Stomach (tissue), 4 donors: ENCODE measurements around the gene CIAO3.

Source experiments
- POLR2A ChIP-seq, 4 donors: fragments of 450-650 bp; IDR thresholded peaks; one replicate each; pipeline ENCODE4 v1.6.1; 2016; ENCODE audit warnings: antibody characterized with exemption in 4 of 4, control low read depth in 2 of 4, mild to moderate bottlenecking in 1 of 4, moderate library complexity in 1 of 4
- TF ChIP-seq, protein P1 (sequence below), 7 experiments: fragments of 450-650 bp in 4 of 7; fragments of 200-600 bp in 3 of 7; sonication (generic) in 3 of 7; IDR thresholded peaks; one replicate each; pipeline ENCODE4 v1.5.1; 2016 to 2019; ENCODE audit warnings: antibody characterized with exemption in 7 of 7, control low read depth in 2 of 7, mild to moderate bottlenecking in 1 of 7

DNA sequence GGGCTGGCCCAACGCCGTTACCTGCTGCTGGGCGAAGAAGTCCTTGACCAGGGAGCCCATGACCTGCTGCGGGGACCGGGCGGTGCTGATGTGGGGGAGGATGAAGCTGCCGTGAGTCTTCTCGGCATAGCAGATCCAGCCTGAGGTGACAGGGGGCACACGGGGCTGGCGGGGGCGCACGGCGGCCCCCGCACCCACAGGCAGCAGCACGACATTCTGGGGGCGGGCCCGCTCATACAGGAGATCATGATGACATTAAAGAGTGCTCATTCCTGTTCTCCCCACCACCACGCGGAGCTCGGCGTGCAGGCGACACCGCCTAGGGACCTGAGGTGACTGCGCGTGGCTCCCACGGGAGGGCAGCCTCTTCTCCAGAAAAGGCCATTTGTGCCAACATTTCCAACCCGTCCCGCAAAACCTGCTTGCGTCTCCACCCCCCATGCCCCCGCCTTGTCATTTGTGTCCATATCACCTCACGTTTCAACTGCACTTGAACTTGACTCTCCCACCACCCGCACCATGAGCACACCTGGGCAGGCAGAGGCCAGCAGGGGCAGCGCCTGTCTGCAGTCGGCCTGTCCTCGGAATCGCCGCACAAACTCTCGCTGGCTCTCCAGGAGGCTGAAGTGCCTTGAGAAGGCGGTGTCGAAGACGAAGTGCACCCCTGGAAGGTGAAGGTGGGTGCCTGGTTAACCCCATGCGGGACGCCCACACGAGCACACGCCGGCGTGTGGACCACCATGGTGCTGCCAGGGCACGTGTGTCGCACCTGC is 6.4 kb downstream of the CIAO3 start:
- no peak for TF ChIP-seq POLR2A (IDR thresholded peaks at IDR 0.05)
- TF ChIP-seq, protein P1, sequence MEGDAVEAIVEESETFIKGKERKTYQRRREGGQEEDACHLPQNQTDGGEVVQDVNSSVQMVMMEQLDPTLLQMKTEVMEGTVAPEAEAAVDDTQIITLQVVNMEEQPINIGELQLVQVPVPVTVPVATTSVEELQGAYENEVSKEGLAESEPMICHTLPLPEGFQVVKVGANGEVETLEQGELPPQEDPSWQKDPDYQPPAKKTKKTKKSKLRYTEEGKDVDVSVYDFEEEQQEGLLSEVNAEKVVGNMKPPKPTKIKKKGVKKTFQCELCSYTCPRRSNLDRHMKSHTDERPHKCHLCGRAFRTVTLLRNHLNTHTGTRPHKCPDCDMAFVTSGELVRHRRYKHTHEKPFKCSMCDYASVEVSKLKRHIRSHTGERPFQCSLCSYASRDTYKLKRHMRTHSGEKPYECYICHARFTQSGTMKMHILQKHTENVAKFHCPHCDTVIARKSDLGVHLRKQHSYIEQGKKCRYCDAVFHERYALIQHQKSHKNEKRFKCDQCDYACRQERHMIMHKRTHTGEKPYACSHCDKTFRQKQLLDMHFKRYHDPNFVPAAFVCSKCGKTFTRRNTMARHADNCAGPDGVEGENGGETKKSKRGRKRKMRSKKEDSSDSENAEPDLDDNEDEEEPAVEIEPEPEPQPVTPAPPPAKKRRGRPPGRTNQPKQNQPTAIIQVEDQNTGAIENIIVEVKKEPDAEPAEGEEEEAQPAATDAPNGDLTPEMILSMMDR (IDR thresholded peaks at IDR 0.05): no peak
